AG04450 (cell line): ENCODE data around the gene EPAS1. TPM values are rescaled to one million over a fixed set of nuclear protein-coding genes. Genes with fewer than 3 reads are reported as not detected.

Experiments
- CTCF ChIA-PET: fragments of 300-600, 350-600 bp; formaldehyde crosslinking; extraction: SDS; loops from one replicate; lab custom pipeline; 2022; ENCODE audit warnings: antibody characterized with exemption, inconsistent platforms; lab: Charles Lee
- POLR2A ChIA-PET: fragments of 350-600 bp; formaldehyde crosslinking; extraction: SDS; loops from one replicate; lab custom pipeline; 2021; ENCODE audit warnings: antibody characterized with exemption, inconsistent platforms; lab: Yijun Ruan, JAX
- DNase-seq: peaks from one replicate; pipeline ENCODE4 v3.0.0-alpha.2; 2011; ENCODE audit warnings: low read depth, low spot score
- H3K27ac ChIP-seq: one replicate; pipeline ENCODE4 v1.5.1; 2012; ENCODE audit warnings: low read depth, low read length, control low read depth
- H3K27me3 ChIP-seq: one replicate; pipeline ENCODE4 v1.6.0; 2012; ENCODE audit warnings: low read length; ENCODE audit not compliant: control insufficient read depth, insufficient read depth
- H3K4me3 ChIP-seq: 2 replicates; pipeline ENCODE4 v1.5.1; 2011; ENCODE audit warnings: mild to moderate bottlenecking, low read depth, low read length, control low read depth
- H3K9me3 ChIP-seq: 2 replicates; pipeline ENCODE4 v1.5.1; 2012; ENCODE audit warnings: low read length; ENCODE audit not compliant: control insufficient read depth, insufficient read depth
- CTCF ChIP-seq: IDR thresholded peaks from 2 replicates; pipeline ENCODE4 v1.5.1; 2011; ENCODE audit warnings: low read depth, low read length, control low read depth, inconsistent platforms
- polyA plus RNA-seq: library from polyadenylated mRNA; depleted of rRNA; stranded (reverse); fragments of >200 nt; gene quantifications from 2 replicates; pipeline ENCODE4 v1.2.3, GENCODE V29; 2011

Gene EPAS1
- polyA plus RNA-seq, 1 experiment, result 506 TPM

GRCh38 chr2:46309052-46309953 lies 12.1 kb downstream of the EPAS1 start:
- no peak overlapping the region for H3K27ac ChIP-seq
- no peak for DNase-seq
- POLR2A ChIA-PET, result interaction anchor here (0.6 to 3.9 kb wide), 2 partner anchors 12 to 25 kb away, joined by 5 to 17 read pairs; partner anchors contain the start of gene EPAS1

GRCh38 chr2:46310446-46310845 lies 13.2 kb downstream of the EPAS1 start:
- Histone ChIP-seq H3K27ac (no peak overlapping the region), H3K4me3 (no peak overlapping the region), H3K27me3 (no peaks in the 10 kb centered on the region), H3K9me3 (no peaks in the 10 kb centered on the region)
- CTCF ChIA-PET, result interaction anchor here (2.5 kb wide), 1 partner anchor 248 kb away, joined by 10 read pairs; no protein-coding TSS in a partner anchor
- POLR2A ChIA-PET, result interaction anchor here (0.6 to 3.9 kb wide), 2 partner anchors 13 to 916 kb away, joined by 5 to 17 read pairs; partner anchors contain the start of gene EPAS1
- TF ChIP-seq CTCF, result no peak
- DNase-seq, result no peak

More at GRCh38 chr2:46309052-46309953, 12.1 kb downstream of the EPAS1 start:
- Histone ChIP-seq H3K27me3 (no peaks in the 10 kb centered on the region), H3K9me3 (no peaks in the 10 kb centered on the region; the same call in 1 of the 2 replicates), H3K4me3 (no peak overlapping the region)
- CTCF ChIA-PET, result interaction anchor here (1.7 to 2.5 kb wide), 2 partner anchors 9 to 246 kb away, joined by 4 to 10 read pairs; no protein-coding TSS in a partner anchor
- no peak for TF ChIP-seq CTCF

- no peak for TF ChIP-seq CTCF
- Histone ChIP-seq H3K27me3 (no peaks in the 10 kb centered on the region), H3K4me3 (no peak overlapping the region), H3K27ac (no peak overlapping the region), H3K9me3 (no peaks in the 10 kb centered on the region)
- ChIA-PET CTCF (interaction anchor here (0.6 to 2.5 kb wide), 3 partner anchors 21 to 249 kb away, joined by 3 to 10 read pairs (median 7); no protein-coding TSS in a partner anchor), POLR2A (no interaction called here)
- DNase-seq, result no peak
These were observed 14.5 kb downstream of the EPAS1 start for GRCh38 chr2:46311651-46312223.

- no peak overlapping the region for H3K4me3 ChIP-seq
- H3K27ac ChIP-seq, result no peak overlapping the region
- no peak for TF ChIP-seq CTCF
- CTCF ChIA-PET, result interaction anchor here (1.7 kb wide), 1 partner anchor 250 kb away, joined by 7 read pairs; no protein-coding TSS in a partner anchor
- POLR2A ChIA-PET, result no interaction called here
- H3K9me3 ChIP-seq, result no peaks in the 10 kb centered on the region
- no peak for DNase-seq
- no peaks in the 10 kb centered on the region for H3K27me3 ChIP-seq
These were observed 15.9 kb downstream of the EPAS1 start for GRCh38 chr2:46313063-46313462.
